CMK (cell line): ENCODE data around the gene SCO1.
"Not testable (repeated sequence)": the region's sequence is repeated elsewhere in the genome, so short reads cannot be mapped to it uniquely, and the experiment has no call there.

ENCODE experiments used
- DNase-seq: peaks from one replicate; pipeline ENCODE4 v3.0.0-alpha.2; 2010; ENCODE audit warnings: low read depth

The SCO1 gene

GRCh38 chr17:10725262-10725661, 27.9 kb upstream of the SCO1 start:
- DNase-seq: no peak

GRCh38 chr17:10724546-10725195, 27.3 kb upstream of the SCO1 start:
- DNase-seq: no peak

- DNase-seq: no peak
These were observed 21.2 kb upstream of the SCO1 start for GRCh38 chr17:10718547-10718946.

GRCh38 chr17:10716218-10716617, 18.9 kb upstream of the SCO1 start:
- DNase-seq: no peak

GRCh38 chr17:10713318-10713717, 16.0 kb upstream of the SCO1 start:
- DNase-seq: no peak

- DNase-seq: no peak
These were observed 8.4 kb upstream of the SCO1 start for GRCh38 chr17:10705727-10706126.

GRCh38 chr17:10702574-10702973, 5.2 kb upstream of the SCO1 start:
- DNase-seq: no peak

GRCh38 chr17:10699856-10700255, 2.5 kb upstream of the SCO1 start:
- DNase-seq: no peak

GRCh38 chr17:10698096-10698818, 924 bp upstream of the SCO1 start:
- DNase-seq: no peak

GRCh38 chr17:10695875-10696407, 1.4 kb downstream of the SCO1 start:
- DNase-seq: not testable (repeated sequence)

- DNase-seq: no peak
These were observed 9.8 kb downstream of the SCO1 start for GRCh38 chr17:10687499-10687898.

GRCh38 chr17:10683853-10684252, 13.5 kb downstream of the SCO1 start:
- DNase-seq: no peak

- no peak for DNase-seq
These were observed 15.4 kb downstream of the SCO1 start for GRCh38 chr17:10681866-10682446.

GRCh38 chr17:10674704-10675103, 22.6 kb downstream of the SCO1 start:
- DNase-seq: no peak

GRCh38 chr17:10673312-10673711, 24.0 kb downstream of the SCO1 start:
- no peak for DNase-seq

GRCh38 chr17:10668775-10669174, 28.6 kb downstream of the SCO1 start:
- DNase-seq: no peak

GRCh38 chr17:10666906-10667305, 30.4 kb downstream of the SCO1 start:
- no peak for DNase-seq

- DNase-seq: no peak
These were observed 32.8 kb downstream of the SCO1 start for GRCh38 chr17:10664571-10664970.

- DNase-seq: no peak
These were observed 34.1 kb downstream of the SCO1 start for GRCh38 chr17:10663231-10663630.

GRCh38 chr17:10661437-10661836, 35.9 kb downstream of the SCO1 start:
- DNase-seq: no peak

- no peak for DNase-seq
These were observed 39.5 kb downstream of the SCO1 start for GRCh38 chr17:10657879-10658278.

GRCh38 chr17:10657148-10657547, 40.2 kb downstream of the SCO1 start, which contains the start of gene MYH3:
Gene MYH3 (minus strand): TSS chr17:10657309. CDS start chr17:10655064, 2,245 bp downstream.
- no peak for DNase-seq

- DNase-seq: no peak
These were observed 43.3 kb downstream of the SCO1 start for GRCh38 chr17:10653987-10654386.
